CD4-positive, alpha-beta T cell (primary cell): ENCODE data around the gene EHD4. TPM values are rescaled to one million over a fixed set of nuclear protein-coding genes. Genes with fewer than 3 reads are reported as not detected.

Experiments
- ATAC-seq: fragments of 200-7000 bp; cut with Tn5 transposase; one replicate; pipeline ENCODE4 v1.10.0; 2022; ENCODE audit warnings: mild to moderate bottlenecking; ENCODE audit not compliant: poor library complexity
- CTCF ChIA-PET: fragments of 350-600 bp; sonication (Branson Sonifier 250); formaldehyde crosslinking; loops from one replicate; lab custom pipeline; 2021; ENCODE audit warnings: antibody characterized with exemption, inconsistent platforms; lab: Charles Lee
- POLR2A ChIA-PET: fragments of 350-600 bp; sonication (Branson Sonifier 250); formaldehyde crosslinking; loops from one replicate; lab custom pipeline; 2021; ENCODE audit warnings: antibody characterized with exemption, inconsistent platforms; lab: Charles Lee
- DNase-seq, 14 experiments: peaks; one replicate each; pipeline ENCODE4 v3.0.0-alpha.2; 2013 to 2020; ENCODE audit warnings: mixed read lengths in 2 of 14
- H3K27ac ChIP-seq, 2 donors: one replicate each; pipeline versions ENCODE4 v1.5.1 to v1.7.0; 2013; ENCODE audit warnings: low read length in 2 of 2, low read depth in 1 of 2, mild to moderate bottlenecking in 1 of 2
- H3K27me3 ChIP-seq, 2 experiments: 1 replicate in 1 of 2; 2 replicates in 1 of 2; pipeline versions ENCODE4 v1.6.1 to v1.7.0; 2013; ENCODE audit warnings: low read length in 2 of 2, control low read depth in 1 of 2, mild to moderate bottlenecking in 1 of 2, moderate library complexity in 1 of 2; ENCODE audit not compliant: insufficient read depth in 2 of 2, control insufficient read depth in 1 of 2
- H3K36me3 ChIP-seq: one replicate; pipeline ENCODE4 v1.6.1; 2013; ENCODE audit warnings: low read length, control low read depth; ENCODE audit not compliant: insufficient read depth
- H3K4me1 ChIP-seq: one replicate; pipeline ENCODE4 v1.6.1; 2013; ENCODE audit warnings: low read length, control low read depth; ENCODE audit not compliant: insufficient read depth
- H3K4me3 ChIP-seq: one replicate; pipeline ENCODE4 v1.5.1; 2013; ENCODE audit warnings: mild to moderate bottlenecking, low read length, moderate library complexity
- H3K9me3 ChIP-seq, 2 experiments: 1 replicate in 1 of 2; 2 replicates in 1 of 2; pipeline versions ENCODE4 v1.6.1 to v1.7.0; 2013; ENCODE audit warnings: low read length in 2 of 2, mild to moderate bottlenecking in 2 of 2, control low read depth in 1 of 2, moderate library complexity in 1 of 2; ENCODE audit not compliant: control insufficient read depth in 1 of 2, insufficient read depth in 1 of 2
- H3K27ac Mint-ChIP-seq: one replicate; pipeline ENCODE4 v1.8.0; 2020; ENCODE audit warnings: mixed read lengths
- H3K27me3 Mint-ChIP-seq: one replicate; pipeline ENCODE4 v1.8.0; 2021; ENCODE audit warnings: mixed read lengths
- H3K36me3 Mint-ChIP-seq: one replicate; pipeline ENCODE4 v1.8.0; 2021; ENCODE audit warnings: low read depth, mixed read lengths
- H3K4me1 Mint-ChIP-seq: one replicate; pipeline ENCODE4 v1.8.0; 2021; ENCODE audit warnings: low read depth, mixed read lengths
- H3K4me3 Mint-ChIP-seq: one replicate; pipeline ENCODE4 v1.8.0; 2020; ENCODE audit warnings: mild to moderate bottlenecking, mixed read lengths
- H3K9me3 Mint-ChIP-seq: one replicate; pipeline ENCODE4 v1.8.0; 2020; ENCODE audit warnings: mixed read lengths
- intact Hi-C, 2 experiments: fragments of 100-400 bp; cut with DNase I in 1 of 2; cut with micrococcal nuclease in 1 of 2; formaldehyde crosslinking; loops; one replicate each; pipeline versions ENCODE4 v1.15.1 to v1.9.0; 2023 to 2025; cut with DNase I, micrococcal nuclease
- total RNA-seq, 174 experiments: library from RNA in 2 of 174; stranded (reverse) in 2 of 174; gene quantifications; one replicate each; pipeline ENCODE4 v1.2.3 and lab custom pipeline; 2021 to 2026
- TF ChIP-seq, protein P1 (sequence below): fragments of 200-600 bp; IDR thresholded peaks from one replicate; pipeline ENCODE4 v1.8.0; 2022; ENCODE audit warnings: antibody characterized with exemption, mild to moderate bottlenecking

EHD4 gene
- total RNA-seq, 2 experiments from 2014 or later, result 39.8 to 40.5 TPM

GRCh38 chr15:41936649-41937567 is 35.4 kb downstream of the EHD4 start:
- H3K4me3 Mint-ChIP-seq, result peak overlapping the region; percentile 83
- H3K27ac Mint-ChIP-seq, result peak overlapping the region; percentile 89
- TF ChIP-seq, protein P1, sequence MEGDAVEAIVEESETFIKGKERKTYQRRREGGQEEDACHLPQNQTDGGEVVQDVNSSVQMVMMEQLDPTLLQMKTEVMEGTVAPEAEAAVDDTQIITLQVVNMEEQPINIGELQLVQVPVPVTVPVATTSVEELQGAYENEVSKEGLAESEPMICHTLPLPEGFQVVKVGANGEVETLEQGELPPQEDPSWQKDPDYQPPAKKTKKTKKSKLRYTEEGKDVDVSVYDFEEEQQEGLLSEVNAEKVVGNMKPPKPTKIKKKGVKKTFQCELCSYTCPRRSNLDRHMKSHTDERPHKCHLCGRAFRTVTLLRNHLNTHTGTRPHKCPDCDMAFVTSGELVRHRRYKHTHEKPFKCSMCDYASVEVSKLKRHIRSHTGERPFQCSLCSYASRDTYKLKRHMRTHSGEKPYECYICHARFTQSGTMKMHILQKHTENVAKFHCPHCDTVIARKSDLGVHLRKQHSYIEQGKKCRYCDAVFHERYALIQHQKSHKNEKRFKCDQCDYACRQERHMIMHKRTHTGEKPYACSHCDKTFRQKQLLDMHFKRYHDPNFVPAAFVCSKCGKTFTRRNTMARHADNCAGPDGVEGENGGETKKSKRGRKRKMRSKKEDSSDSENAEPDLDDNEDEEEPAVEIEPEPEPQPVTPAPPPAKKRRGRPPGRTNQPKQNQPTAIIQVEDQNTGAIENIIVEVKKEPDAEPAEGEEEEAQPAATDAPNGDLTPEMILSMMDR, result peak; percentile 42
- Histone ChIP-seq H3K27me3 (no peaks in the 10 kb centered on the region), H3K36me3 (peaks cover 10% of the 10 kb centered on the region), H3K4me3 (peak overlapping the region; percentile 11), H3K4me1 (peaks cover 68% of the 10 kb centered on the region), H3K27ac (peak overlapping the region; percentile 97), H3K9me3 (peaks cover 0 to 3% of the 10 kb centered on the region in 2 experiments)
- ChIA-PET CTCF (interaction anchor here (0.5 to 3.9 kb wide), 22 partner anchors 10 to 1268 kb away, joined by 3 to 42 read pairs (median 4); partner anchors contain the start of genes EHD4 and MAPKBP1), POLR2A (interaction anchor here (0.5 to 8.9 kb wide), 20 partner anchors 11 to 650 kb away, joined by 3 to 209 read pairs (median 5); partner anchors contain the start of genes EHD4, GANC, MAPKBP1 and MGA)
- H3K4me1 Mint-ChIP-seq, result peaks cover 63% of the 10 kb centered on the region
- no peaks in the 10 kb centered on the region for H3K27me3 Mint-ChIP-seq
- DNase-seq (peak; percentile 61 to 95 (median 74)), ATAC-seq (peak; percentile 81)
- intact Hi-C loops, result loop anchor here (1.0 to 5.0 kb wide), 6 partner anchors 34 to 335 kb away; partner anchors contain the start of genes GANC (in 1 of the 2), JMJD7 (in 1 of the 2), MAPKBP1 (in 1 of the 2) and SPTBN5 (in 1 of the 2)
- no peaks in the 10 kb centered on the region for H3K9me3 Mint-ChIP-seq
- H3K36me3 Mint-ChIP-seq, result peaks cover 11% of the 10 kb centered on the region

DNA sequence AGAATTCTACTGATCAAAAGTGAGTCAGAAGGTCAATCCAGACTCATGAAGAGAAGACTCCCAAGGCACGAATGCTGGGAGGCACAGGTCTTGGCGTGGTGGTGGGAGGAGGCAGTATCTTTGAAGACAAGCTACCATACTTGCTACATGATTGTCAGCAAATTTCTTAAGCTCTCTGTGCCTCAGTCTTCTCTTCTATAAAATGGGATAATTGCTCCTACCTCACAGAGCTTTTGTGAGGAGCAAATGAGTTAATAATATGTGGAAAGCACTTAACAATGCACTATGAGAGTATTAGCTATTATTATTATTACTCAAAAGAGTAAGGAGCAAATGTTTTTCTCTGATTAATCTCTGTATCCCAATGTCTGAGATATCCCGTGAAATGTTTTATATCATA is 36.2 kb downstream of the EHD4 start:
- Histone ChIP-seq H3K27ac (peak overlapping the region; percentile 97), H3K9me3 (peaks cover 0 to 3% of the 10 kb centered on the region in 2 experiments), H3K4me3 (no peak overlapping the region), H3K36me3 (peaks cover 6% of the 10 kb centered on the region), H3K27me3 (no peaks in the 10 kb centered on the region), H3K4me1 (peaks cover 68% of the 10 kb centered on the region)
- CTCF ChIA-PET, result interaction anchor here (0.5 to 3.9 kb wide), 11 partner anchors 11 to 1269 kb away, joined by 3 to 42 read pairs (median 7); partner anchors contain the start of genes EHD4 and MAPKBP1
- Mint-ChIP-seq H3K27me3 (no peaks in the 10 kb centered on the region), H3K9me3 (no peaks in the 10 kb centered on the region), H3K4me3 (peak overlapping the region; percentile 68), H3K36me3 (peaks cover 10% of the 10 kb centered on the region), H3K4me1 (peaks cover 62% of the 10 kb centered on the region), H3K27ac (peak overlapping the region; percentile 89)
- POLR2A ChIA-PET, result interaction anchor here (0.6 to 8.9 kb wide), 12 partner anchors 10 to 649 kb away, joined by 3 to 209 read pairs (median 13); partner anchors contain the start of genes EHD4, MAPKBP1, MGA and RPAP1
- ATAC-seq, result no peak
- TF ChIP-seq, protein P1, result no peak
- intact Hi-C loops, result loop anchor here (2.0 to 5.0 kb wide), 4 partner anchors 39 to 336 kb away; partner anchors contain the start of genes GANC (in 1 of the 2), JMJD7 (in 1 of the 2), SPTBN5 (in 1 of the 2) and TMEM87A (in 1 of the 2)
- DNase-seq, result peak in 1 of 14 experiments; percentile 27

DNA sequence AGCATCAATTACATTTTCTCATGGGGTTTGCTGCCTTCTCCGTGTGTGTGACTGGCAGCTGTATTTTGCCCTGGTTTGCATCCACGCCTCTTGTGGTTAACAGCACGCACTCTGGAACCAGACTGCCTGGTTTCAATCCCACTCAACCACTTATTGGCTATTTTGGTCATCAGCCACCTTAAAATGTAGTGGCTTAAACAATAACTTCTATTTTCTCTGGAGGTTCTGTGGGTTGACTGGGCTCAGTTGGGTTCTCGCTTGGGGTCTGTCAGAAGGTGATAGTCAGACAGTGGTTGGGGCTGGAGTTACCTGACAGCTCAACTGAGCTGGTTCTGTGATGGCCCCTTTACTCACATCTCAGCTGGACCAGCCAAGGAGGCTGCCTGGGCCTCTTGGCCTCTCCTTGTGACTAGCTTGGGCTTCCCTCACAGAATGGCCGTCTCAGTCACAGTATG is 36.8 kb downstream of the EHD4 start:
- no peak for ATAC-seq
- Histone ChIP-seq H3K36me3 (peaks cover 6% of the 10 kb centered on the region), H3K27ac (peak overlapping the region; percentile 97), H3K9me3 (peaks cover 0 to 3% of the 10 kb centered on the region in 2 experiments), H3K4me3 (no peak overlapping the region), H3K27me3 (no peaks in the 10 kb centered on the region), H3K4me1 (peaks cover 65% of the 10 kb centered on the region)
- Mint-ChIP-seq H3K9me3 (no peaks in the 10 kb centered on the region), H3K36me3 (peaks cover 4% of the 10 kb centered on the region), H3K4me3 (peak overlapping the region; percentile 68), H3K27me3 (no peaks in the 10 kb centered on the region), H3K4me1 (peaks cover 56% of the 10 kb centered on the region), H3K27ac (peak overlapping the region; percentile 89)
- TF ChIP-seq, protein P1, result no peak
- intact Hi-C loops, result loop anchor here (2.0 to 5.0 kb wide), 5 partner anchors 29 to 337 kb away; partner anchors contain the start of genes GANC (in 1 of the 2), JMJD7 (in 1 of the 2), SPTBN5 (in 1 of the 2) and TMEM87A (in 1 of the 2)
- ChIA-PET CTCF (interaction anchor here (1.3 to 3.9 kb wide), 5 partner anchors 10 to 41 kb away, joined by 3 to 42 read pairs (median 11); partner anchors contain the start of gene EHD4), POLR2A (interaction anchor here (1.4 to 8.9 kb wide), 6 partner anchors 10 to 162 kb away, joined by 3 to 209 read pairs (median 18); partner anchors contain the start of genes EHD4 and MAPKBP1)
- peak in 2 of 14 experiments; percentile 32 to 55 for DNase-seq
